ENCODE data around the gene SEC14L1. TPM values are rescaled to one million over a fixed set of nuclear protein-coding genes. Genes with fewer than 3 reads are reported as not detected.

The SEC14L1 gene
- total RNA-seq, 1 experiment from 2014 or later = 58.6 TPM

DNA sequence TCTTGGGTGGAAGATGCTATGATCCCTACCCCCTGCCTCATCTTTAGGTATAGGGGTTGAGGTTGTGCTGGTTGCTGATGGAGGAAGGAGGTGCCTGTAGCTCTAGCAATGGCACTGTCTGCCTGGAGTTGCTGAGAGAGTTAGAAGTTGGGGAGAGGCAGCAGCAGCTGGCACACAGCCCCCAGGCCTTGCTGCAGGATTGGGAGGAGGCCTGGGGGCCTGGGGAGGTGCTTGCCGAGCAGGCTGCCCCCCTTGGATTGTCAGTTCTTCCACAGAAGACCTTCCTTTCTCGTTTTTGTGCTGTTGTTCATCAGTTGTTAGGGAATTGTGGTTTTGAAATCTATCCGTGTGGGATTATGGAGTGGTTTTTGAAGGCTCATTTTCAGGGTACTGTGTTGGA, 52.9 kb downstream of the SEC14L1 start:
- Histone ChIP-seq H3K14ac (ENCODE audit: insufficient read depth, low read length) (no peak overlapping the region), H4K20me1 (ENCODE audit: control insufficient read depth, insufficient read depth, insufficient read length) (no peaks in the 10 kb centered on the region), H2BK20ac (ENCODE audit: low read depth, low read length, poor library complexity, severe bottlenecking) (no peak overlapping the region), H3K9me3 (ENCODE audit: control insufficient read depth, low read depth, low read length) (no peaks in the 10 kb centered on the region), H3K4me2 (ENCODE audit: insufficient read depth, insufficient read length, low read length) (no peak overlapping the region), H3K27ac (ENCODE audit: insufficient read length, low read depth, low read length) (no peak overlapping the region), H3T11ph (ENCODE audit: low read length) (no peak overlapping the region), H3K4me1 (ENCODE audit: insufficient read depth, low read length) (no peaks in the 10 kb centered on the region), H3K79me2 (ENCODE audit: insufficient read depth, low read length) (no peaks in the 10 kb centered on the region; the same call in 1 of the 2 replicates), H3K23me2 (ENCODE audit: insufficient read length, low read depth, low read length, poor library complexity, severe bottlenecking) (no peaks in the 10 kb centered on the region), H2BK15ac (ENCODE audit: low read depth, low read length) (no peak overlapping the region), H2BK12ac (ENCODE audit: insufficient read length, low read depth, low read length) (no peak overlapping the region), H2BK5ac (ENCODE audit: insufficient read length, low read length) (no peak overlapping the region), H4K5ac (ENCODE audit: insufficient read length, low read depth, low read length) (no peak overlapping the region), H4K8ac (replicated peaks; ENCODE audit: insufficient read length, low read depth, low read length) (no peak overlapping the region), H2BK120ac (ENCODE audit: low read depth, low read length, poor library complexity, severe bottlenecking) (no peak overlapping the region), H3K23ac (ENCODE audit: insufficient read length, low read depth, low read length) (no peak overlapping the region), H2AFZ (ENCODE audit: low read length) (no peak overlapping the region), H3K56ac (ENCODE audit: insufficient read length, low read depth, low read length) (no peak overlapping the region), H3K27me3 (ENCODE audit: insufficient read depth, low read length) (no peaks in the 10 kb centered on the region), H3K79me1 (ENCODE audit: insufficient read depth, low read depth, low read length, poor library complexity, severe bottlenecking) (no peaks in the 10 kb centered on the region), H2AK5ac (ENCODE audit: insufficient read length, low read length) (no peak overlapping the region), H3K4ac (ENCODE audit: low read depth, low read length) (no peak overlapping the region), H4K91ac (ENCODE audit: insufficient read length, low read depth, low read length) (no peak overlapping the region), H3K9ac (ENCODE audit: extremely low read depth, insufficient read length, low read length) (no peak overlapping the region), H3K18ac (ENCODE audit: insufficient read length, low read depth, low read length) (no peak overlapping the region)
- no peaks in the 10 kb centered on the region for H3K4me1 Mint-ChIP-seq
- TF ChIP-seq, protein P1, sequence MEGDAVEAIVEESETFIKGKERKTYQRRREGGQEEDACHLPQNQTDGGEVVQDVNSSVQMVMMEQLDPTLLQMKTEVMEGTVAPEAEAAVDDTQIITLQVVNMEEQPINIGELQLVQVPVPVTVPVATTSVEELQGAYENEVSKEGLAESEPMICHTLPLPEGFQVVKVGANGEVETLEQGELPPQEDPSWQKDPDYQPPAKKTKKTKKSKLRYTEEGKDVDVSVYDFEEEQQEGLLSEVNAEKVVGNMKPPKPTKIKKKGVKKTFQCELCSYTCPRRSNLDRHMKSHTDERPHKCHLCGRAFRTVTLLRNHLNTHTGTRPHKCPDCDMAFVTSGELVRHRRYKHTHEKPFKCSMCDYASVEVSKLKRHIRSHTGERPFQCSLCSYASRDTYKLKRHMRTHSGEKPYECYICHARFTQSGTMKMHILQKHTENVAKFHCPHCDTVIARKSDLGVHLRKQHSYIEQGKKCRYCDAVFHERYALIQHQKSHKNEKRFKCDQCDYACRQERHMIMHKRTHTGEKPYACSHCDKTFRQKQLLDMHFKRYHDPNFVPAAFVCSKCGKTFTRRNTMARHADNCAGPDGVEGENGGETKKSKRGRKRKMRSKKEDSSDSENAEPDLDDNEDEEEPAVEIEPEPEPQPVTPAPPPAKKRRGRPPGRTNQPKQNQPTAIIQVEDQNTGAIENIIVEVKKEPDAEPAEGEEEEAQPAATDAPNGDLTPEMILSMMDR (conservative IDR thresholded peaks at IDR 0.05) = no peak
- no peak overlapping the region for H3K4me3 Mint-ChIP-seq
- WGBS (ENCODE audit: extremely low coverage, insufficient read length, low lambda C conversion rate) = no CpG with 5 or more reads among the region's 3 CpGs
- no peaks in the 10 kb centered on the region for H3K9me3 Mint-ChIP-seq
- H3K27ac Mint-ChIP-seq = peak overlapping the region in 1 of 3 experiments; percentile 54; a peak in 1 of 7 replicates
- no peak for DNase-seq
- no peaks in the 10 kb centered on the region for H3K27me3 Mint-ChIP-seq (ENCODE audit: low read depth)
- H3K36me3 Mint-ChIP-seq (ENCODE audit: insufficient read depth in 1 of 3, low read depth in 3 of 3) = peaks cover 7 to 59% (median 59%) of the 10 kb centered on the region in 3 experiments; a peak in 6 of 7 replicates
